Motor neuron (in vitro differentiated cells): ENCODE measurements around the gene SEMA4F. TPM values are rescaled to one million over a fixed set of nuclear protein-coding genes. Genes with fewer than 3 reads are reported as not detected.
"Not testable (repeated sequence)": the region's sequence is repeated elsewhere in the genome, so short reads cannot be mapped to it uniquely, and the experiment has no call there.

ENCODE experiments used
- ATAC-seq, 8 experiments: fragments of 200-7000 bp; cut with Tn5 transposase; replicated peaks in 6 of 8; 2 replicates each; pipeline ENCODE4 v1.8.0; 2021; ENCODE audit warnings: mild to moderate bottlenecking in 8 of 8, moderate library complexity in 8 of 8
- H3K27ac ChIP-seq, 2 donors: fragments of 250-450 bp; sonication (Bioruptor Pico); 2 replicates each; pipeline ENCODE4 v1.9.0; 2021; ENCODE audit warnings: antibody characterized with exemption in 2 of 2, mild to moderate bottlenecking in 2 of 2, moderate library complexity in 1 of 2
- H3K4me1 ChIP-seq, 2 donors: fragments of 250-450 bp; sonication (Bioruptor Pico); replicated peaks in 1 of 2; 2 replicates each; pipeline ENCODE4 v1.6.1; 2021; ENCODE audit warnings: antibody characterized with exemption in 2 of 2, mild to moderate bottlenecking in 2 of 2, moderate library complexity in 1 of 2
- H3K4me3 ChIP-seq, 5 donors: fragments of 250-450 bp; sonication (Bioruptor Pico); 2 replicates each; pipeline ENCODE4 v1.9.0; 2021; ENCODE audit warnings: antibody characterized with exemption in 5 of 5, mild to moderate bottlenecking in 5 of 5, moderate library complexity in 4 of 5
- WGBS, 10 experiments: fragments of 450-650 bp; shearing (Covaris generic); methylation state at CpG; one replicate each; pipeline ENCODE4 v1.0.0; 2022; 5-methylcytosine and 5-hydroxymethylcytosine counted together
- in situ Hi-C, 9 experiments: fragments of 400-800 bp; cut with MboI; loops; one replicate each; pipeline ENCODE4 v1.15.0; 2021; ENCODE audit warnings: low sequenced_read_pairs in 9 of 9, low pct_unique_long_range_greater_than_20kb in 2 of 9; ENCODE audit not compliant: unreplicated experiment in 9 of 9
- total RNA-seq, 8 experiments: library from RNA; unstranded; fragments of 300-600 nt; gene quantifications; 2 replicates each; pipeline versions ENCODE4 v1.2.3 to v1.2.4, GENCODE V29; 2022

The SEMA4F gene, protein sequence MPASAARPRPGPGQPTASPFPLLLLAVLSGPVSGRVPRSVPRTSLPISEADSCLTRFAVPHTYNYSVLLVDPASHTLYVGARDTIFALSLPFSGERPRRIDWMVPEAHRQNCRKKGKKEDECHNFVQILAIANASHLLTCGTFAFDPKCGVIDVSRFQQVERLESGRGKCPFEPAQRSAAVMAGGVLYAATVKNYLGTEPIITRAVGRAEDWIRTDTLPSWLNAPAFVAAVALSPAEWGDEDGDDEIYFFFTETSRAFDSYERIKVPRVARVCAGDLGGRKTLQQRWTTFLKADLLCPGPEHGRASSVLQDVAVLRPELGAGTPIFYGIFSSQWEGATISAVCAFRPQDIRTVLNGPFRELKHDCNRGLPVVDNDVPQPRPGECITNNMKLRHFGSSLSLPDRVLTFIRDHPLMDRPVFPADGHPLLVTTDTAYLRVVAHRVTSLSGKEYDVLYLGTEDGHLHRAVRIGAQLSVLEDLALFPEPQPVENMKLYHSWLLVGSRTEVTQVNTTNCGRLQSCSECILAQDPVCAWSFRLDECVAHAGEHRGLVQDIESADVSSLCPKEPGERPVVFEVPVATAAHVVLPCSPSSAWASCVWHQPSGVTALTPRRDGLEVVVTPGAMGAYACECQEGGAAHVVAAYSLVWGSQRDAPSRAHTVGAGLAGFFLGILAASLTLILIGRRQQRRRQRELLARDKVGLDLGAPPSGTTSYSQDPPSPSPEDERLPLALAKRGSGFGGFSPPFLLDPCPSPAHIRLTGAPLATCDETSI
- 10 to 100 TPM in 4 of 8 experiments, 1 to 10 TPM in 1, under 1 TPM in 3; 0.31 to 21.4 (median 10.4) TPM for total RNA-seq

DNA sequence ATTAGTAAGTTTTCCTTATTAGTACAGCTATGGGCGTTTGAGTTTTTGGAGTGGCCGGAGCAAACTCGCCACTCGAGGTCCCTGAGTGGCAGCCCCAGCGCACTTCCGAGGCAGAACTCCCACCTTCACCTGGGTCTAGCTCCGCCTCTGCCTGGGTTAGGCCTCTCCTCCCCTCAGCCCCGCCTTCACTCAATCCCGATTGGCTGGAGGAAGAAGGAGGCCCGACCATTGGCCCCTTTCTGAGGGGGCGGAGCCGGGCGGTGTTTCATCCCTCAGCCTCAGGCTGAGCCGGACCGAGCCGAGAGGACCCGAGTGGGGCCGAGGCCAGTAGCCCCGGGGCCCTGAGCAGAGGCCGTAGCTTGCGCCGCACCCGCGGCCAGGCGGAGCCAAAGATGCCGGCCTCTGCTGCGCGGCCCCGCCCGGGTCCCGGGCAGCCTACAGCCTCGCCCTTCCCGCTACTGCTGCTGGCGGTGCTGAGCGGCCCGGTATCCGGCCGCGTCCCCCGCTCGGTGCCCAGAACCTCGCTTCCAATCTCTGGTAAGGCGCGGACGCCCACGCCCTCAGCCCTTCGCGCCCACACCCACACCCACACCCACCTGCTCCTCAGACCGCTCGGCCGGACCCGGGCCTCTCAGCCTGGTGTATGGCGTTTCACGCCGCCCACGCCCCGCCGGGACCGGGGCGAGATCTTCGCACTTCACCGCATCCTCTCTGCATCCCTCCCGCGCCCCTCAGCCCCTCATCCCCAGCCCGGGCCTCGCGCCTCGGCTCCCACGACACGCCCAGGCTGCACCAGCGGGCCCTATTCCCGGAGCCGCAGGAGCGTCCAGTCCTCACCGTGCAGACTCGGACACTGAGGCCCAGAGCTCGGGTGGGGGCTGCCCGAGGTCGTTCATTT lies at the start of gene SEMA4F:
Gene SEMA4F, plus strand, starts transcription at position 263 of the 898 bp plus-strand sequence. Its CDS starts 130 bp downstream, at position 393.
- H3K27ac ChIP-seq = peak within 1 kb of the TSS; percentile 39 to 51
- peak within 1 kb of the TSS; percentile 63 to 90 (median 84) for H3K4me3 ChIP-seq
- ATAC-seq = peak; percentile 93 to 99 (median 99)
- WGBS, 10 experiments = 0 to 14% (median 0%) methylated on average over 1 to 14 of the region's 79 CpGs; no CpG with 5 or more reads in 2 of the 10 experiments
- in situ Hi-C loops = no loop called here
- H3K4me1 ChIP-seq = peaks cover 2 to 5% of the 10 kb centered on the region in 2 donors

DNA sequence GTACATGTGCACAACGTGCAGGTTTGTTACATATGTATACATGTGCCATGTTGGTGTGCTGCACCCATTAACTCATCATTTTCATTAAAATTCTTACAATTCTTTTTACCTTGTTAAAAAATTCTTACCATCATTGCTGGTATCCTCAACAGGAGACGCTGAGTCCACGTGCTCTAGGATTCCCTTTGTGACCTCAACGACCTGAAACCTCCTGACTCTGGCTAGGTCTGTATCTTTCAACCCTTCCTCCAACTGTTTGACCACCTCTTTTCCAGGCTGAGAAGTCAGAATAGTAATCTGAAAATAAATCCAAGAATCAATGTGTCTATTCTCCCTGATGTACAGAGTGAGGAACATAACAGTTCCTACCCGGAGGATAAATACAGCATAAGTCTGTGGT lies 47.1 kb upstream of the SEMA4F start:
- H3K27ac ChIP-seq = no peak overlapping the region
- no peaks in the 10 kb centered on the region for H3K4me1 ChIP-seq
- in situ Hi-C loops = no loop called here
- no peak overlapping the region for H3K4me3 ChIP-seq
- ATAC-seq = no peak
- WGBS, 10 experiments = 0 to 100% (median 67%) methylated on average over 1 to 4 of the region's 5 CpGs

DNA sequence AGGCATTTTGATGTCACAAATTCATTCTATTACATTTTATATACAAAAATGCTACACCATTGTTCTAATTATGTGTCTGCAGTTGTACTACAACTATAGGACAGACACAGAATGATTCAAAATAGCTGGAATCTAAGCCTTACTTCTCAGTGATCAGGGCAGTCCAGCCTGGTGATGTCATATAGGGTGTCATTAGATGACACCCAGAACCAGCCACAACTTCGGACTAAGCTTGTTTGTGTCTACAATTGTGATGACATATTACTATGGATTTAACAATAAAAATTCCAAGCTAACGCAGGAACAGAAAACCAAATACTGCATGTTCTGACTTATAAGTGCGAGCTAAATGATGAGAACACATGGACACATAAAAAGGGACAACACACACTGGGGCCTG lies 36.9 kb upstream of the SEMA4F start:
- no peaks in the 10 kb centered on the region for H3K4me1 ChIP-seq
- H3K27ac ChIP-seq = no peak overlapping the region
- WGBS, 10 experiments = 40 to 100% (median 87%) methylated on average over 1 to 3 of the region's 3 CpGs; no CpG with 5 or more reads in 2 of the 10 experiments
- in situ Hi-C loops = no loop called here
- ATAC-seq = peak in 3 of 8 experiments; percentile 33 to 84 (median 56)
- no peak overlapping the region for H3K4me3 ChIP-seq

DNA sequence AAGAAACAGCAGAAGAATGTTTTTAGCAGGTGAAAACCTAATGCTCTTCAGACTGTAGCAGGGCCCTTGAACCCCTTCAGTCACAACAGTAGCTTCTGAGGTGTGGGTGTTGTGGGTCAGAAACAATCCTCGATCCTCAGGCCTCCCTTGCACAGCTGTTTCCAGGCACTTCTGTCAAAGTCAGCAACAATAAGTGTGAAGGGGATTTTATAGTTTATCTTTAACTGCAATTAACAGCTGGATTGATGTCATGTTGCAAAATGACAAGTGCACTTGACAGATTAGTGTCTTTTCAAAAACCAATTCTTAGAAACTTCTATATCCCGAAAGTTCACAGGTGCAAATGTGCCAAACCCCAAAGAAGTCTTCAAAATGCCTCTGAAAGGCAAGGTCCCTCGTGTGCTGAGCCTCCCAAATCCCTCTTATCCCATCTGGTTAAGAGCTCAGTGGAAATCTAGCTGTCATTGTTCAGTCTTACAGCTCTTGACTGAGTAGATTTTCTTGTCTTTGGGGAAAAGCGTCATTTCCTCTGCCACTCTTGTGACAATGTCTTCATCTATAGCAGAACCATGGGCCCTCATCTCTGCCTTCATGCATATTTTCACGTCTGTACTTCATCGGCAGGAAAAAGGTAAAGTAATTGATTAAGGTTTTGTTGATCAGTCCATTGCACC lies 35.5 kb upstream of the SEMA4F start:
- no peak overlapping the region for H3K4me3 ChIP-seq
- no peak overlapping the region for H3K27ac ChIP-seq
- WGBS, 10 experiments = 15 to 100% (median 71%) methylated on average over 1 to 5 of the region's 6 CpGs; no CpG with 5 or more reads in 1 of the 10 experiments
- in situ Hi-C loops = no loop called here
- H3K4me1 ChIP-seq = no peaks in the 10 kb centered on the region
- no peak for ATAC-seq

DNA sequence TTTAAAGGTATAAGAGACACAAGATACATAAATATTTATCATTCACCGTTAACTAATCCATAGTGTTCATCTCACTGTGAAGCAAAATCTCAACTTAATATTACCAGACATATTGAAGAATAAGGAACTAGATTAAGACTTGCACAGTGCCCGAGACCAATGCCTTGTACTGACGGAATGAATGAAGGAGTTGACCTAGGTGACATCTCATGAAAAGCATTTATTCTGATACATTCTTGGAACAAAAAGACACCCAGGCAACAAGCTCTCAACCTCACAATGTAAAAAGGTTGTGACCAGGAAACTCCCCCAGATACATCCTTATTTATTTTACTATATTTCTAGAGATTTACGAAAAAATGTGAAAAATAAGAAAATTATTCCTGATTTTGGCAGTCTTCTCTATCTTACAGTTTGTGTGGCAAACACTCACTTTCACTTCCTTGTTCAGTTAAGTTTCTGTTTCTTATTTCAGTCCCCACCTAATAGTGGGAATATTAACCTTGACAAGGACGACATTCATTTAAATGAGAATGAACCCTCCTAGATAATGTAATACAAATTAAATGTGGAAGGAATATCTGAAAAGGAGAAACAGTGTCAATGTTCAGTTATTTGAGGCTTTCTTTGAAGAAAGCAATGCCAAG lies 34.3 kb upstream of the SEMA4F start:
- no peak overlapping the region for H3K4me3 ChIP-seq
- H3K27ac ChIP-seq = no peak overlapping the region
- no peak for ATAC-seq
- in situ Hi-C loops = no loop called here
- no peaks in the 10 kb centered on the region for H3K4me1 ChIP-seq
- WGBS, 10 experiments = 46 to 87% (median 71%) methylated on average over 3 to 5 of the region's 5 CpGs

DNA sequence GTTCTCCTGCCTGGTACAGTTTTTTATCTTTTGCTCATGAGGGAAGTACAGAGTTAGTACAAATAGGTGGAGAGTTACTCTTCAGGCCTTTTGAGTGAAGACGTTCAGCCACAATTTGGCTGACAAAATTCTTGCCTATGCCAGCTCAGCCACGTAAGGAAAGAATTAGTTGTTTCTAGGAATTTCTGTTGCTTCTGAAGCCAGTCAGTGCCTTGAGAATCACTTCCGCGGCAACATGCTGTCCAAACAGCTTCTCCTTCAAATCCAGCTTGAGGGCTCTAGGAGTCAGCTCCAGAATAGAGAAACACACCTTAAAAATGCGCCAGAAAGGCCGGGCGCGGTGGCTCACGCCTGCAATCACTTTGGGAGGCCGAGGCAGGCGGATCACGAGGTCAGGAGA lies 33.4 kb upstream of the SEMA4F start:
- no peak overlapping the region for H3K4me3 ChIP-seq
- no peak for ATAC-seq
- WGBS, 10 experiments = 33 to 95% (median 90%) methylated on average over 2 to 11 of the region's 12 CpGs; no CpG with 5 or more reads in 3 of the 10 experiments
- H3K27ac ChIP-seq = no peak overlapping the region
- in situ Hi-C loops = no loop called here
- H3K4me1 ChIP-seq = no peaks in the 10 kb centered on the region

DNA sequence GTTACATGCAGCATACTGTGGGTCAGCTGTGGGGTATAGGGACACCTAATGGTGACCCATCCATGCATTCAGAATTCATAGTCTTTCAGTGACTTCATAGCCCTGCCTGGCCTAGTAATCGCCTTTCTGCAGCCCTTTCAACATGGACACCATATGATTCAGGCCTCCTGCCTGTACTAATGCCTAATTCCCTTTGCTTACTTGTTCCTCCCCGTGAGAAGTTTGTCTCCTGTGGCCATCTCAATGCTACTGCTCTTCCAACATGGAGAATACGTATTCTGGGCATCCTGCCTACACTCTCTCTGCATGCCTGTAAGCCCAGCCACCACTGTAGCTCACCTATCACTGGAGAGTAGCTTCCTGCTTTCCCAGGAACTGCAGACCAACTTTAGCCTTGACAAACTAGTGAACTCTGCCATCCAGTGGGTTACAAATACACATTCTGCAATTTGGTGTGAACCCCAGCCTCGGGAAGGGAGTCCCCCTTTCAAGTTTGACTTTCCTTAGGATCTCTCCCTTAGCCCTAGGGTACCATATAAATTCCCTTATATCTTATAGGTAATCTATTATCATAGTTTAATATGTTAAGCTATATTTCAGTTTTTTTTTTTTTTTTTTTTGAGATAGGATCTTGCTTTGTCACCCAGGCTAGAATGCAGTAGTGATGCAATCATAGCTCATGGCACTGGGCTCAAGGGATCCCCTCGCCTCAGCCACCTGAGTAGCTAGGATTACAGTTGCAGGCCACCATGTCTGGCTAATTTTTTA lies 28.2 kb upstream of the SEMA4F start:
- in situ Hi-C loops = no loop called here
- 10 to 100% (median 73%) methylated on average over 1 to 3 of the region's 5 CpGs; no CpG with 5 or more reads in 1 of the 10 experiments for WGBS, 10 experiments
- no peak overlapping the region for H3K27ac ChIP-seq
- H3K4me1 ChIP-seq = no peaks in the 10 kb centered on the region
- ATAC-seq = no peak
- H3K4me3 ChIP-seq = no peak overlapping the region

DNA sequence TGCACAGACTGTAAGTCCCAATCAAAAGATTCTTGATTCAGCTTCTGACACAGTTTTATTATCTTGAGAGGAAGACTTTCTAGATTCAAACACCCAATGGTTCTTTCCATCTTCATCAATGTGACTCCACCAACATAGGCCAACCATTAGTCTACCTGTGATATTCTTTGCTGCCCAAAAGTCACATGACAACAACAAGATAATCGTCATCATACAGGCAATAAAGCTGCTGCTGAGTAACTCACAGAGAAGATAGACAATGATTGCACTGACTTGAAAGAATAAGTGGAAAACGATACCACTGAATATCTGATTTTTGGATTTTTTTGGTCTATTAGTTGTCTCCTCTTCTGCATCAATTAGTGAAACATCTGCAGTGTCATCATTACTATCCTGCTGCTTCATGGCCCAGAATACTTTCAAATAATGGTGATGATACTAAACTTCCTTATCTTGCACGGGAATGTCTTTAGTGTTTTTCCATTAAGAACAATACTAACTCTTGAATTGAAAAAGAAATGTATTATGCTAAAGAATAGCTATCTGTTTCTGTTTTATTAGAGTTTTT lies 25.4 kb upstream of the SEMA4F start:
- no peak overlapping the region for H3K27ac ChIP-seq
- in situ Hi-C loops = no loop called here
- no peak overlapping the region for H3K4me3 ChIP-seq
- 28 to 81% (median 58%) methylated on average over 2 to 3 of the region's 3 CpGs for WGBS, 10 experiments
- no peak for ATAC-seq
- H3K4me1 ChIP-seq = no peaks in the 10 kb centered on the region

DNA sequence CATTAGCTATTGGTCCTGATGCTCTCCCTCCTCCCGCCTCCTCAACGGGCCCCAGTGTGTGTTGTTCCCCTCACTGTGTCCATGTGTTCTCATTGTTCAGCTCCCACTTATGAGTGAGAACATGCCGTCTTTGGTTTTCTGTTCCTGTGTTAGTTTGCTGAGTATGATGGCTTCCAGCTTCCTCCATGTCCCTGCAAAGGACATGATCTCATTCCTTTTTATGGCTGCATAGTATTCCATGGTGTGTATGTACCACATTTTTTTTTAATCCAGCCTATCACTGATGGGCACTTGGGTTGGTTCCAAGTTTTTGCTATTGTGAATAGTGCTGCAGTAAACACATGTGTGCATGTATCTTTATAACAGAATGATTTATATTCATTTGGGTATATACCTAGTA lies 23.6 kb upstream of the SEMA4F start:
- H3K4me3 ChIP-seq, H3K27ac ChIP-seq, H3K4me1 ChIP-seq, in situ Hi-C loops, ATAC-seq: not testable (repeated sequence)
- 80 to 100% (median 100%) methylated on average over 1 to 3 of the region's 3 CpGs; no CpG with 5 or more reads in 2 of the 10 experiments for WGBS, 10 experiments

DNA sequence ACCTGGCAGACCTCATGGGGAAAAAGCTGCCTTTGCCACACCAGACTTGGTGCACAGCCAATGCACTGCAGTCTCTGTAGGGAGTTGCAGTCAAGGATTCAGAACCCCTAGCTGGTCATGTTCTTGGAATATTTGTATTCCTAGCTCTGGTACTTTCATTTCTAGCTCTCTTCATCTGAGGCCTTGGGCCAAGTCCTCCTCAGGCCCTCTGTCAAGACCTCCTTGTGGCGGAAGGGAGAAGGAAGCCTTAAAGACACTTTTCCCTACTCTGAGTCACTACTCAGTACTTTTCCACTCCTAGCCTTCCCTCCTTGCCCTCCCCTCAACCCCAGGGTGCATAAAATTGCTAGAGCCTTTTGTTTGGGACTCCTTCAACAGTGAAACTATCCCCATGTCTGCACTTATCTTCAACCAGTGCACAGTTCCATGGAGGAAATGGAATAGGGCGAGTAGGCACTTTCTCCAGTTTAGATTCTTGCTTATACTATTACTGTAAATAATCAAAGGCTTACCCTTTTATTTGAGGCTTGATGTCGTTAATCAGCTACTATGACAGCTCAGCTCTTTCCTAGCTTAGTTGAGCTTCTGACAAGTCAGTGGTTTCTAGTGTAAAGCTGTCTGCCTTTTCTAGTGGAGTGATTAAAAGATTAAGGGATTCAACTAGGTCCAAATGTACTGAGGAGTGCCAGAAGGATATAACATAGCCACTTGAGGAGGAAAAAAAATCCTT lies 21.7 kb upstream of the SEMA4F start:
- in situ Hi-C loops = no loop called here
- ATAC-seq = peak in 2 of 8 experiments; percentile 84 to 94
- 45 to 100% (median 72%) methylated on average over 1 to 3 of the region's 3 CpGs; no CpG with 5 or more reads in 3 of the 10 experiments for WGBS, 10 experiments
- no peak overlapping the region for H3K27ac ChIP-seq
- H3K4me3 ChIP-seq = no peak overlapping the region
- H3K4me1 ChIP-seq = no peaks in the 10 kb centered on the region

DNA sequence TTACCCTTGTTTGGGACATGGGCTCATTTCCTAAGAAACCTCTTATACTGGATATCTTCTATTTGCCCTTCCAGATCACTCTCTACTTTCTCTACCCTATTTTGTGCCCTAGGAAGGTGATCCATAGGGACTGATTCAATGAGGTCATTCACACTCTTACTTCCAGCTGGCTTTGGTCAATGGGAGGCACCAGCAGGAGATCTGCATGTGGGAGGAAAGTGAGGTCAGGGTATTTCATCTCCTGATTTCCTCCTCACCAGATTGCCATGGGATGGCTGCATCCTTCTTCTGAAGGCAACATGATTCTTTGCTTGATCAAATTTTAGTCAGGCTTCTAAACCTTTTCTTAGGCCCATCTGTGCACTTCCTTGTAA lies 21.1 kb upstream of the SEMA4F start:
- no peak overlapping the region for H3K4me3 ChIP-seq
- no peaks in the 10 kb centered on the region for H3K4me1 ChIP-seq
- no peak overlapping the region for H3K27ac ChIP-seq
- peak in 2 of 8 experiments; percentile 16 to 23 for ATAC-seq
- in situ Hi-C loops = no loop called here
